NCI-H1048 (cell line): Measurements from ENCODE around the gene ATPAF1.

ENCODE experiments used
- DNase-seq: peaks from one replicate; lab custom pipeline; 2025; lab: John Stamatoyannopoulos, UW

ATPAF1 gene

DNA sequence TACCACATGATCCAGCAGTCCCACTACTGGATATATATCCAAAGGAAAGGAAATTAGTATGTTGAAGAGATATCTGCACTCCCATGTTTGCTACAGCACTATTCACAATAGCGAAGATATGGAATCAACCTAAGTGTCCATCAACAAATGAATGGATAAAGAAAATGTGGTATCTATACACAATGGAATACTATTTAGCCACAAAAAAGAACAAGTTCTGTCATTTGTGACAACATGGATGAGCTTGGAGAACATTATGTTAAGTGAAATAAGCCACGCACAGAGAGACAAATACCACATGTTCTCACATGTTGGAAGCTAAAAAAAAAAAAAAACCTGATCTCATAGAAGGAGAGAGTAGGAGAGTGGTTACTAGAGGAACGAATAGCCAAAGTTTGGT, 17.7 kb downstream of the ATPAF1 start:
- DNase-seq = no peak

DNA sequence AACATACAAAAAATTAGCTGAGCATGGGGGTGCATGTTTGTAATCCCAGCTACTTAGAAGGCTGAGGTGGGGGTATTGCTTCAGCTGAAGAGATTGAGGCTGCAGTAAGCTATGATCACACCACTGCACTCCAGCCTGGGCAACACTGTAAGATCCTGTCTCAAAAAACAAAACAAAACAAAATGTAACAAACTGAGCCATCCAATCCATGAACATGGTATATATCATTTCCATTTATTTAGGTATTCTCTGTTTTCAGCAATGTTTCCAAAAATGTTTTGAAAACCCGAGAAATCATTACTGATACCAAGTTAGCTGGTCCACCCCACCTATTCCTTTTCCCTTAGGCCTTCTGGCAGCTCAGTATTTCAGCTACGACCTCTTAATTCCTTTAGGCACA, 18.4 kb downstream of the ATPAF1 start:
- no peak for DNase-seq

DNA sequence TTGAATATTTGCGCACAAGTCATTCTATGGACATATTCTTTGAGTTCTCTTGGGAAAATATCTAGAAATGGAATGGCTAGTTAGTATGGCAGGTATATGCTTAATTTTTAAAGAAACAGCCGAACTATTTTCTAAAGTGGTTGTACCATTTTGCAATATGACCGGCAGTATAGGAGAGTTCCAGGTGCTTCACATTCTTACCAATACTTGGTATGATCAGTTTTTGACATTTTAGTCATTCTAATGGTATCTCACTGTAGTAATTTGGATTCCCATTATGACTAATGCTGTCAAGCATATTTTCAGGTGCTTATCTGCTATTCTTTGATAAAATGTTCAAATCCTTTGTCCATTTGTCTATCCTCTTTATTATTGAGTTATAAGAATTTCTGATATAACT, 20.6 kb downstream of the ATPAF1 start:
- no peak for DNase-seq

DNA sequence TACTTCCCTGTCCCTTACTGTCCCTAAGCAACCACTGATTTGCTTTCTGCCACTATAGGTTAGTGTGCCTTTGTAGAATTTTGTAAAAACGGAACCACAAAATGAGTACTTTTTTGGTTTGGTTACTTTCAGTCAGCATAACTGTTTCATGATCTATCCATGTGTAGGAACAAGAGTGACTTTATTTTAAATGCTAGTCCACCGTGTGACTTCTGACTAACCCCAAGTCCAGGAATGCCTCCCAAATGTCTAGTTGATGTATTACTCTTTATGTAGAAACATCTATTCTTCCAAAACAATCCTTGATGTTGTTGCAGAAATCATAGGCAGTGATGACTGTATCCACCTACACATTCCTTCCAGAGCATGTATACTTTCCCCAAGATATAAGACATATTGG, 21.3 kb downstream of the ATPAF1 start:
- DNase-seq = no peak

DNA sequence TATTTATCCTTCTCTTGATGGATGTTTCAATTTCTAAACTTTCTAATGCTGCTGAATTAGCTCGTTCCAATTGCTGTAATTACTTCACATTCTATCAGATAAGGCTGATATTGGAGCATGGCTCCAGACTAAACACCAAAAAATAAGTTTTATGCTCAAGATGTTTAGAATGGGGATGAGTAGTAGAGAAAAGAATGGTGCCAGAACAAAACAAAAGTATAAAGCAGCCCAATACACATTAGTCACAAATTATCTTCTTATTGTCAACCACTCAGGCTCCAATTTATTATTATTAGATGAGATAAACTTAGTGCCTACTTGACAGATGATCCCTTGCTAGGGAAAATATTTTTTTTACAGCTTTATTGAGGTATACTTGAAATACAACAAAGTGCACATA, 21.8 kb downstream of the ATPAF1 start:
- no peak for DNase-seq

DNA sequence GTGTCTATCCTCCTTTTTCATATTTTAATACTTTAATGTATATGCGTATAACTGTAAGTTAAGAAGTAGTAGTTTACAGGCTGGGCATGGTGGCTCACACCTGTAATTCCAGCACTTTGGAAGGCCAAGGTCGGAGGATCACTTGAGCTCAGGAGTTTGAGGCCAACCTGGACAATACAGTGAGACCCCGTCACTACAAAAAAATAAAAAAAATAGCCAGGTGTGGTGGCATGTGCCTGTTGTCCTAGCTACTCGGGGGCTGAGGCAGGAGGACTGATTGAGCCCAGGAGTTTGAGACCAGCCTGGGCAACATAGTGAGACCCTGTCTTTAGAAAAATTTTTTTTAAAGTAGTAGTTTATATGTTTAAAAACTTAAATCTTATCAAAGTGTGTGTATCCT, 22.3 kb downstream of the ATPAF1 start:
- DNase-seq = no peak

DNA sequence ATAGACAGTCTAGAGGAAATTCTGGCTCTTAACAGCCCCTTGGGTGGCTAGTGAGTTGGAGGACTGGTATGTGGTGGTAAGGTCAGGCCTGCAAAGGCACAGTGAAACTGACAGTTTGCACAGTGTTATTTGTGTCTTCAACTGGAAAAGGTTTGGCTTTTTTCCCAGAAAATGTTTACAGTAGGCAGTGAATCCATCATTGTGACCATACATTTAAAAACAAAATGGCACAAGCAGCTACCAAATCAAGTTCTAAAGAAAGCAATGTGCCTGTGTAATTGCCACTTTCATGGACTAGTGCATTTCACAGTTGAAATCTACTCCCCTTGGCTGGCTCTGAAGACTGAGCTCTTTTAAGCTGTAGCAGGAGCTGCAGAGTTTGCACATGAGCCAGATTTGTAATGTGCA, 24.8 kb downstream of the ATPAF1 start:
- no peak for DNase-seq

DNA sequence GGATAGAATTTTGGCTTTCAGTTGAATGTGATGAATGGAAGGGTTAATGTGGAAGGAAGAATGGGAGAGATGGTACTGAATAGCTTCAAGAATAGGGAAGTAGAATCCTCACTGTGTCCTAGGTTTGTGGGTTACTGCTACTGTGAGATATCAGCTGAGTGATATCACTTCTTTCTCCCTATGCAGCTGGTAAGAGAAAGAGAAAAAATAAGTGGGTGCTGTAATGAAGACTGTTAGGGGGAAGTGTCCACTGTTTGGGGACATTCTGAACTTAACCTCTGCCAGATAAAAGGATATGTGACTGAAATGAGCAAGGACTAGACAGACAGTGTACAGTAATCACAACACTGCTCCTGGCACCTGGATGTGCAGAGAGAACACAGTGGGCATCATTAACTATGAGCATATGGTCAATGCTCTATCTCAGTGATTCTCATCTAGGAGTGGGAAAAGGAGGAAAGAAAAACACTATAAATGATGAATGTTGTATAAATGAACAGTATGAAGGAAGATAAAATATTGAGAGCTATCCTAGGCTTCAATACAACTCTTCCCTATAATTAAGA, 26.0 kb downstream of the ATPAF1 start:
- no peak for DNase-seq

DNA sequence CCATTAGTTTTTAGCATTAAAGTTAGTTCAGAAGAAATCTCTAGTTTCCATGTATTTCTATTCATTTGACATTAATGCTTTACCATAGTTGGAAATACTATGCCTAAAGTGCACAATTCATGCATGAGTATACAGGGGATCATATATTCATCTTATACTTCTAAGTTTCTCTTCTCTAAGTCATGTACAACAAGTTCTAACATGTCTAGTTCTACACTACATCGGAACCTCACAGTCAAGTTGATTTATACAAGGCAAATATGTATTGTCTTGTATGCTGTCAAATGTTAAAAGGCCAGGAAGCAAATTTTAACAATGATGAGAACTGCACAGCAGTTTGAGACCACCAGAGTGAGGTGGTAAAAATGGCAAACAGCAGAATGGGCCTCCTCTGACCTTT, 28.6 kb downstream of the ATPAF1 start:
- no peak for DNase-seq

DNA sequence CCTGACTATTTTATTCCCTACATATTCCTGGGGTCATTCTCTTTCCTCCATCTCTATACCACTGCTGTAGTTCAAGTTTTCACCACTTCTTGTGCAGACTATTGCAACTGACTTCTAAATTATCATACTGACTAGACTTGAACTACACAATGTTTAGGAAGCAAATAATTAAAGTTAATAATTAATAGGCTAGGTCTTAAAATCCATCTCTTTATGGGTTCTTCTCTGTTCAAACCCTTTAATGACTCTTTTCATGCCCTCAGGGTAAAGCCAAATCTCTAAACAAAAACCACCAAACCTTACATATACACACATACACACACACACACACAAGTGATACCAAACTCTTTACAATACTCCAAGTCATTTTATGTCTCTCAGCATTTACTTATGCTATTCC, 29.2 kb downstream of the ATPAF1 start:
- DNase-seq = no peak

DNA sequence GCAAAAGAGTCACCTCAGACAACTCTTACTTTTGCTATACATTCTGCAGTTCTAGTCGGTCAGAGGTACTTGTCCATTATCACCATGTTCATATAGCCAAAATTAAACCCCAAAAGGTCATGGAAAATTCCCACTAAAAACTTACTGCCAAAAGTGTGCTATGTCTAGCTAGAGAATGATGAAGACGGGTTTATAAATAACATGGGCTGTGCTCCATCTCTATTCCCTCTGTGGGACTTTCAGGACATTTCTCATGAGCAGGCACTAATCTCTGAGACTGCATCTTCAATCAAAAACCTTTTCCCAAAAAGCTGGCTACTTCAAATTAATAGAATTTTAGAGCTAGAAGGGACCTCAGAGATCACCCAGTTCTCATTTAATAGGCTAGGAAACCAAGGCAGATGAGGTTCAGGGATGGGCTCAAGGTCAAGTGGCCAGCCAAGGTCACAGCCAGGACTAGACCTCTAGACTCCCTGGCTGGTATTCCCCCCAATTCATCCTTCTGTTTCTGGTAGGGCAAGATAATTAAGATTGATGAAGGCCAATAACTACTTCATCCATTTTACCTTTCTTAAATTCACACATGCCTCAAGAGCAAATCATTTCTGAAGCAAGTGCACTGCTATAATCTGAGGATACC, 30.6 kb downstream of the ATPAF1 start:
- no peak for DNase-seq

DNA sequence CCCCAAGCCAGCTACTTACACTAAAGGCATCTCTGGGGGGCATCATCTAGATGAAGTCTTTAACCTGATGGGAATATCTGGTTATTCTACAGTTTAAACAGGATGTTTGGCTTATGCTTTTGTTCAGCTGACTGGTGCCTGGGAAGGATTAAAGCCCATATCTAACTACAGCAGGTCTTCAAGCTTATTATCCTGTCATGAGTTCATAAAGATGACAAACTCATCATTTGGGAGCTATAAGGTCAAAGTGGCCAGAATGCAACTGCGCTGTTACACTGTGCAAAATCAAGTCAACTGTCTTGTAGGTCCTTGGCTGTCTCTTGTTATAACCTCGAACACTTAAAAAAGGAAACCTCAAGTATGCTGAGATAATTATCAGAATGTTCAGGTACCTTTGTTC, 33.0 kb downstream of the ATPAF1 start:
- DNase-seq = no peak

DNA sequence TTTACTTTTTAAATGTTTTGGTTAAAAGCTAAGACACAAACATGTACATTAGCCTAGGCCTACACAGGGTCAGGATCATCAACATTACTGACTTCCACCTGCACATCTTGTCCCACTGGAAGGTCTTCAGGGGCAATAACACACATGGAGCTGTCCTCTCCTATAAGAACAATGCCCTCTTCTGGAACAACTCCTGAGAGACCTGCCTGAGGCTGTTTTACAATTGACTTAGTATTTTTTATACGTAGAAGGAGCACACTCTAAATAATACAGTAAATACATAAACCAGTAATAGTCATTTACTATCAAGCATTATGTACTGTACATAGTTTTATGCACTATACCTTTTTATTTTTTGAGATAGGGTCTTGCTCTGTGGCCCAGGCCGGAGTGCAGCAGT, 37.4 kb downstream of the ATPAF1 start:
- DNase-seq = no peak

DNA sequence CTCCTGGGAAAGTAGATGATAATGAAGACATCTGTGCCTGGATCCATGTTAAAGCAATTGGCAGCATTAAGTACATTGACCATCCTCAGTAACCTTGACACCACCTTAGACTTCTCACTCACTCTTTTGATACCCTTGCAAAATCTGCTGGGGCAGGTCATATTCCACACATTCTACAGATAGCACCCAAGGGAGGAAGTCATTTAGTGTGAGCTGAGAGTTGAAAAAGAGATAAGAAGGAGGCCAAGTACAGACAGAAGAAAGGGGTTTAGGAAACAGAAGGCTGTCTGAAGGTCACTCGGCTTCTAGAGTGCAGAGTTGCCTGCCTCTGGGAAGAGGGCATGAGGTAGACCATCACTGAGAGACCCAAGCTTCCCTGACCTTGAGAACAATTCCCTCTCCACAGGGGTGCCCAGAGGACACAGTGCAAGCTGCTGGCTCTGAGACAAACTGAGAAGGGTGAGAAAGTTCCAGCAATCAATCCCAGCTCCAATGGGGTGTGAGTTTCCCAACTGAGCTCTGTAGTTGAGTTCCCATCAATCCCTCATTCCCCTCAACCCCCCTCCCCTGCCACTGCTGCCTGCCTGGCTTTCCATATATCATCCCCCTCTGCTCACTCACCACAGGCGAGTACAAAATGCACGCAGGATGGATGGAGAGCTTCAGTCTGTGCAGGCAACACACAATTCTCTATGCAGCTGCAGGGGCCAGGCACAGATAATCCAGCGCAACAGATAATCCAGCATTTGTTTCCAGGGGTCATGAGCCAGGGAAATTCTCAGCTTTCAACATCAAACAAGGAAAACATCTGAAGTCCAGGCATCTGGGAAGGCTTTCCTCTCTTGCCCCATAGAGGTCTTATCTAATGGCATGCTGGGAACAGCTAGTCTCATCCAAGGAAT, 44.2 kb downstream of the ATPAF1 start:
- no peak for DNase-seq

DNA sequence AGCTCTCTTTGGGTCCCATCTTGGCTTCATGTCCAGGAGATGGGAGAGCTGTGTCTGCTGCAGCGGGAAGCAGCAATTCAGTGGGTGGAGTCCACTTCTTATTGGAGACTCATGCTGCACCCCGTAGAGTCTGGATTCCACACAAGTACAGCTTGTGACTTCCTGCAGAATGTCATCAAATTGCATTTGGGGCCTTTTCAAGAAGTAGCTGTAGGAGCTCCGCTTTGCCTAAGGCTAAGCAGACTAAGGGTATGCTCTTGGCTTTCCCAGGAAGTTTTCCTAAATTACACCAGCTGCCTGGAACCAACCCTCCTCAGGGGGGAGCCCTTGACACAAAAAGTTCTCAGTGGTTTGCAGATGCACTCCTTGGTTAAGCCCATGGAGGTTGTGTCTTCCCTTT, 45.8 kb downstream of the ATPAF1 start:
- DNase-seq = no peak

DNA sequence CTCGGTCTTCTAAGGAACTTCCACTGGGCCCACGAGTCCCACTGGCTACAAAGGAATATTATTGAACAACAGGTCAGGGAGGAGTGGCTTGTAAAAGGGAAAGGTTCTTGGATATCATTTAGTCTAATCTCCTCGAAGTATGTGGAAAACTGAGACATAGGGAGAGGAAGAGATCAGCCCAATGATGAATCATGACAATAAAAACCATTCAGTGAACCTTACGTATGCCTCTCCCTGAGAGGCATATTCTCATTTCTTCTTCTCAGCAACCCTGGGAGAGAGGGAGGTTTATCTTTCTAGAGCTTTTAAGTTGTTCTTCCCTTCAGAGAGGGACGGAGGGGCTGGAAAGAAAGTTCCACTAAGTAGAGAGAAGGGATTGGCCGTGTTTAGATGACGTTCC, 46.2 kb downstream of the ATPAF1 start:
- DNase-seq = no peak

DNA sequence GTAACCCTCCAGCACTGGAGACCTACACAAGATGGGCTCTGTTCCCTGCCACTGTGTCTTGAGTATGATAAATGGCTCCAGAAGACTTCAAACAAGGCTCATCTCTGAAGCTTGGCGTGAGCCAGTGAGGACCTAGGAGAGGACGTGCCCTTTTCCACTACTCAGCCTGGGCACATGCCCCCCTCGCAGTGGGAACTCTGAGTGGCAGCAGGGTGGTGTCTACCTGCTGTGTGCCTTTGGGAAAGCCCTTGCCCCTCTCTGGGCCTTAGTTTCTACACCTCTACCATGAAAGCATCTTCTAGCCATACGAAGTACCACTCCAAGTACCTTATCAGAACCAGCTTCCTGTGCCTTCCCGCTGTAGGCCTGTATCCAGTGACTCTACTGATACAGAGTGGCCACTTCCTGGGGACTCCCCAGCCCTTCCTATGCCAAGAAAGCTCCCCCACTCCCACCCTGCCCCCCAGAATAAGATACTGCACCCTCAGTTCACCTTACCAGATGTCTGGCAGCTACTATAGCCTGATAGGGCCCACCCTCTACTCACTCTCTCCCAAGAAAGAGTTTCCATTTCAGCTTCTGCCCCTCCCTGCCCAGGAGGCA, 48.4 kb downstream of the ATPAF1 start:
- DNase-seq = no peak

DNA sequence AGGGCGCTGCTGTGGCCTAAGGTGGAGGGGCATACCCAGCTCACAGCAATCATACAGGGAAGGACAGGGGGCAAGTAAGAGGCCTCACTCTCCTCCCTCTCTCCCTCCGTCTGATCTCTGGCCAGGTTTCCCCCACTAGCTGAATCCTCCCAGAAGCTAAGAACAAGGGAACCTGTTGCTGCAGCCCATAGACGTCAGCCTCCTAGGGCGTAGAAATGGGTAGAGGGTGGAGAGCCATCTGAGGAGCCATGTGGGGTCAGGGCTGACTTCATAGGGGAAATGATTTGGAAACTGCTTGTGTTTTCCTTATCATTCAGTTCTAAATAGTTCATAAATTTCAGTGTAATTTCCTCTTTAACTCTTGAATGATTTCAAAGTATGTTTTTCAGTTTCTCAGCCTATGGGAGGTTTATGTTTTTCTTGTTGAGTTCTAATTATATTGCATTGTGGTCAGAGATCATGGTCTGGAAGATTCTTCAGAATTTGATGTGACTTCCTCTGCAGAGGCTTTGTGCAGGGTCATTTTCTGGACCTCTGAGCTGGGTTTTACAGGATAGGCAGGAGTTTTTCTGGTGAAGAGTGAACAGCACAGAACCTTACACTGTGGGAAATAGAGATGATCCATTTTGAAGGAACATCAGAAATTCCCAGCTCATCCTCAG, 49.3 kb downstream of the ATPAF1 start:
- no peak for DNase-seq

DNA sequence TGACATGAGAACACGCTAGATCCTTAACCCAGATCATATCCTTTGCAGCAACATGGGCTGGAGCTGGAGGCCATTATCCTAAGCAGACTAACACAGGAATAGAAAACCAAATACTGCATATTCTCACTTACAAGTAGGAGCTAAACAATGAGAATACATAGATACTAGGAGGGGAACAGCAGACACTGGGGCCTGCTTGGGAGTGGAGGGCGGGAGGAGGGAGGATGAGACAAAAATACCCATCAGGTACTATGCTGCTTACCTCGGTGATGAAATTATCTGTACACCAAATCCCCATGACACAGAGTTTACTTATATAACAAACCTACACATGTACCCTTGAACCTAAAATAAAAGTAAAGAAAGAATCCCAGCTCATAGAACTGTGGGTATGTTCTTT, 50.3 kb downstream of the ATPAF1 start:
- DNase-seq = no peak

DNA sequence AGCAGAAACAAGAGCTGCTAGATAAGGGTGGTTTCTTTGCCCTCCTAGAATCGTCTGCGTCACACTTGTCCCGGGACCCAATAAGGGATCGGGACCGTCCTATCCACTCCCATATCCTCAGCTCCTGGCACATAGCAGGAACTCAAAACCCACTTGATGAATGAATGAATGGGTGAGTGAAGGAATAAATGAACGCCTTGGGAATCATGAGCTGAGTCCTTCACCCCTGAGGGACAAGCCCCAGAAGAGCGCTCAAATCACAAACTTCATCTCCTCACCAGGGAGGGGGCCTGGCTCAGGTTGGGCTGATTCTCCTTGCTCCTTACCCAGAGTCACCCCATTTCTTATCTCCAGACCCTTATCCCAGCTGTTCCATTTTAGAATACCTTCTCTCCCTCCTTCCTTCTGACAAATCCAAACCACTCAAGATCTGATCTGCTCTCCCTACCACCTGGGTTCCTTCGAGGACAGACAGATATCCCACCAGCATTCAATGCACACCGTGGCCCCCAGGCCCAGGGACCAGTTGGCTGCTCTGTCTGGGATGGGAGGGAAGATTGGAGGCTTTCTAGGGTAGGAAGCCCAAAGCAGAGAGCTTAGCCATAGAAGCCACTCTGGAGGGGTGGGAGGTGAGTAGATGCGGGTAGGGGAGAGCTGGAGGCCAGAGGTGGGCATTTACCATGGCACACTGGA, 50.9 kb downstream of the ATPAF1 start:
- no peak for DNase-seq

DNA sequence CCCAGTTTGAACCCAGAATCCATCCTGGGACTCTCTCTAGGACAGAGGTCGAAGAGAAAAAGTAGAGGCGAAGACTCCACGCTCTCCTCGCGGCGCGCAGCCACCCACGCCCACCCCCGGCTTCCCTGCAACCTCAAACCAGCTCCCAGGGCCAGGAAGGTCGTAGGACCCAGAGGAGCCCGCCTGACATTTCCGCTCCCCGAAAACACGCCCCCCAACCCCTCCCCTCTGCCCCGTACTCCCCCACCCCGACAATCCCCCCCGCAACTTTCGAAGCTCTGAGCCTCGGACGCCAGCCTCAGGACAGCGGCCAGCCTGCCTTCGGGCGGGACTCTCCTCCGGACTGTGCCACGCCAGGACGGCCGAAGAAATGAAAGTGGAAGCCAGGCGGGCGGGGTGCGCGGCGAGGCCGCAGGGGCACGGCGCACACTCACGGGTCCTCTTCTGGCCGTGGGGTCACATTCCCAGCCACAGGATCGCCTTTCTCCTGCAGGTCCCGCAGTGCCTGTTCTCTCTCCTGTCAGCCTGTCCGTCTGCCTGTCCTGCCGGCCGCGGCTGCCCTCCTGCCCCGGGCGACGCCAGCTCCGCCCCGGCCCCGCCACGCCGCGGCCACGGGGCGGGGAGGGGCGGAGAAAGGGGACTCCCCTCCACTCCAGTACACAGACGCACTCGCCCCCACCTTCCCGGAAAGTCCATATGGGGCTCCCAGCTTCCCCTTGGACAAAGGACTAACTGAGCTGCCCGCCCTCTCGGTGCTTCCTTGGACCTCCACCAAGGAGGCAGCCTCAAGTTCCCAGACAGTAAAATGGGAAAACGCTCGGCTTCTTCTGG, 51.7 kb downstream of the ATPAF1 start, which contains the start of gene MOB3C:
Gene MOB3C (minus strand): TSS at position 535 of the 831 bp plus-strand sequence. CDS start 3,490 bp downstream, outside the sequence.
- no peak for DNase-seq
